Right kidney (tissue), 9 donors: ENCODE results near the gene SAMD1.

Experiments used
- DNase-seq: peaks from one replicate; pipeline ENCODE4 v3.0.0-alpha.2; 2016
- long read RNA-seq, 8 donors: transcript quantifications; one replicate each; lab custom pipeline, GENCODE V29; 2026

SAMD1 gene
- long read RNA-seq, donor 1, transcript SAMD1-202 (5 exons, 2,164 nt): major isoform, 13 of 13 reads
- long read RNA-seq, donor 1, partial matches to known transcripts: 0 of 13 reads
- long read RNA-seq, donor 1, other reads (novel, unspliced or antisense): 0 of 13 reads
- long read RNA-seq, donor 2, partial matches to known transcripts: 0 of 4 reads
- long read RNA-seq, donor 2, other reads (novel, unspliced or antisense): 0 of 4 reads
- long read RNA-seq, donor 3, transcript SAMD1-202 (5 exons, 2,164 nt): major isoform, 10 of 10 reads
- long read RNA-seq, donor 3, partial matches to known transcripts: 0 of 10 reads
- long read RNA-seq, donor 3, other reads (novel, unspliced or antisense): 0 of 10 reads
- long read RNA-seq, donor 4, transcript SAMD1-202 (5 exons, 2,164 nt): major isoform, 15 of 15 reads
- long read RNA-seq, donor 4, partial matches to known transcripts: 0 of 15 reads
- long read RNA-seq, donor 4, other reads (novel, unspliced or antisense): 0 of 15 reads
- long read RNA-seq, donor 5, transcript SAMD1-202 (5 exons, 2,164 nt): major isoform, 13 of 13 reads
- long read RNA-seq, donor 5, partial matches to known transcripts: 0 of 13 reads
- long read RNA-seq, donor 5, other reads (novel, unspliced or antisense): 0 of 13 reads
- long read RNA-seq, donor 6, transcript SAMD1-202 (5 exons, 2,164 nt): major isoform, 15 of 22 reads
- long read RNA-seq, donor 6, partial matches to known transcripts: 7 of 22 reads
- long read RNA-seq, donor 6, other reads (novel, unspliced or antisense): 0 of 22 reads
- long read RNA-seq, donor 7: 0 reads
- long read RNA-seq, donor 8, transcript SAMD1-202 (5 exons, 2,164 nt): major isoform, 10 of 10 reads
- long read RNA-seq, donor 8, partial matches to known transcripts: 0 of 10 reads
- long read RNA-seq, donor 8, other reads (novel, unspliced or antisense): 0 of 10 reads

DNA sequence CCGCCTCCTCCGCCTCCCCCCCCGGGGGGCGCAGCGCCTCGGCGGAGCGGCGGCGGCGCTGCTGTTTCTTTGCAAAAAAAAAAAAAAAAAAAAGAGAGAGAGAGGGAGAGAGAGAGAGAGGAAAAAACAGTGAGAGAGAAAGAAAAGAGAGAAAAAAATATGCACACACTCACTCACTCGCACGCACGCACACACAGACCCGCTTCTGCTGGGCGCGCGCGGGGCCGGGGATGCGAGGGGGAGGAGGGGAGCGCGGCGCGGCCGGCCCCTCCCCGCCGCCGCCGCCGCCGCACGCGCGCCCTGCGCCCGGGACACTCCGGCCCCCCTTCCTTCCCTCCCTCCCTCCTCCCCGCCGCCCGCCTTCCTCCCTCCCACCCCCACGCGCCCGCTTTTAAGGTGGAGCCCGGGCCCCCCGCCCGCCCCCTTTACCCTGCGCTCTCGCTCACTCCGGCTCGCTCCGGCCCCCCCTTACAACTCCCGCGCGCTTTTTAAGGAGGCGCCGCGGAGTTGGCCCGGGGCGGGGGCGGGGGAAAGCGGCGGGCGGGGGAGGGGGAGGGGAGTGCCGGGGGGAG lies at the start of gene SAMD1:
Gene SAMD1 (minus strand): TSS at position 243 of the 572 bp plus-strand sequence.
- DNase-seq: peak; percentile 66

- no peak for DNase-seq
Measured at GRCh38 chr19:14139944-14140343, 49.4 kb upstream of the SAMD1 start.

GRCh38 chr19:14138576-14139265 lies 48.2 kb upstream of the SAMD1 start:
- no peak for DNase-seq

GRCh38 chr19:14136509-14137281 lies 46.1 kb upstream of the SAMD1 start, which contains the start of gene ASF1B:
Gene ASF1B, minus strand, starts transcription at chr19:14136589. Its CDS starts 133 bp downstream, at chr19:14136456.
- peak; percentile 99 for DNase-seq

GRCh38 chr19:14135985-14136508 lies 45.5 kb upstream of the SAMD1 start:
- DNase-seq: no peak

- no peak for DNase-seq
Measured at GRCh38 chr19:14135355-14135754, 44.8 kb upstream of the SAMD1 start.

GRCh38 chr19:14127929-14128509 lies 37.5 kb upstream of the SAMD1 start:
- DNase-seq: no peak

- no peak for DNase-seq
Measured at GRCh38 chr19:14127176-14127575, 36.6 kb upstream of the SAMD1 start.

GRCh38 chr19:14122924-14123323 lies 32.4 kb upstream of the SAMD1 start:
- DNase-seq: no peak

DNA sequence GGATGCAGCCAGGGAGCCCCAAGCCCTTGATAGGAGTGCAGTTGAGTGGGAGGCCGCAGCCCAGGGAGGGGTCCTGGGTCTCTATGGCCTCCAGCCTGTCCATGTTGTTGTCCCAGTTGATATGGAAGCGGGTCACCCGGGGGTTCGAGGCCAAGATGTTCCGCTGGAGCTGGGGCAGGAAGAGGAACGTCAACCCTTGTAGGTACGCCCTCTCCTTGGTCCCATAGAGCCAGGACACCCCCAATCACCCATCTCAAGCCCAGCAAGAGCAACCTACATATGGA lies 29.9 kb upstream of the SAMD1 start:
- DNase-seq: no peak

- DNase-seq: no peak
Measured at GRCh38 chr19:14119644-14120496, 29.3 kb upstream of the SAMD1 start.

- DNase-seq: no peak
Measured at GRCh38 chr19:14119146-14119545, 28.6 kb upstream of the SAMD1 start.

DNA sequence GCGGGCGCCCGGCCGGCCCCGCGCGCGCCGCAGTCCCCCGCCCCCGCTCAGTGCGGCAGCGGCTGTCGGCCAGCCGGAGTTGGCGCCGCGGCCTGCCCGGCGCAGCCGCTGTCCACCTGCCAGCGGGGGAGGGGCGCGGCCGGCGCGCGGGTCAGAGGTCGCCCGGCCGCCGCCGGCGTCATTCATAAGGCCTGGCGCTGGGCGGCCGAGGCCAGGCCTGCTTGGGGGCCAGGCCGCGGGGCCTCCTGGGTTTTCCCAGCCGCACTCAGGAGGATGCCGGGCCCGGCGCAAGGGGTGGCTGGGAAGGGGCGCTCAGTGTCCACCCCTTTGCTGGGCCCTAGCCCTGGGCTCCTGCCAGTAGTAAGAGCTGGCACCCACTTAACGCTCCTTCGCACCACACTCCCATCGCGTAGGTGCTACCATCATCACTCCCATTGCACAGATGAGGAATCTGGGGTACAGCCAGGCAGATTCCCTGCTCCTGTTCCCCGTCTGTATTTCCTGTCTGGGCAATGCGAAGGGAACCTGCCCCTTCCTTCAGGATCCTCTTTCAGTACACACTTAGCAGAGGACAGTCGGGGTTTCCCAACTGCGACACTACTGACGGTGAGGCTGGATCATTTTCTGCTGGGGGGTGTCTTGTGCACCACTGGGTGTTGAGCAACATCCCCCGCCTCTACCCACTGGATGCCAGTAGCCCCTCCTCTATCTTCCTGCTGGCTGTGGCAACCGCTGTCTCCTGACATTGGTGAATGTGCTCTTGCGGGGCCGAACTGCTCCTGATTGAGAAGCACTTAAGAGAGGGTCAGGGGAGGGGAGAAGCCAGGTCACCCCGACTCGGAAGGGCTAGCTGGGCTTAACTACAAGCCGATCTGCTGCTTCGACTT lies 27.9 kb upstream of the SAMD1 start:
- peak; percentile 76 for DNase-seq

- DNase-seq: peak; percentile 81
Measured at GRCh38 chr19:14117668-14118164, 27.2 kb upstream of the SAMD1 start, which contains the start of gene PRKACA. Gene PRKACA, minus strand, starts transcription at chr19:14117762. Its CDS starts 215 bp downstream, at chr19:14117547.

- peak; percentile 24 for DNase-seq
Measured at GRCh38 chr19:14116918-14117578, 26.5 kb upstream of the SAMD1 start.

DNA sequence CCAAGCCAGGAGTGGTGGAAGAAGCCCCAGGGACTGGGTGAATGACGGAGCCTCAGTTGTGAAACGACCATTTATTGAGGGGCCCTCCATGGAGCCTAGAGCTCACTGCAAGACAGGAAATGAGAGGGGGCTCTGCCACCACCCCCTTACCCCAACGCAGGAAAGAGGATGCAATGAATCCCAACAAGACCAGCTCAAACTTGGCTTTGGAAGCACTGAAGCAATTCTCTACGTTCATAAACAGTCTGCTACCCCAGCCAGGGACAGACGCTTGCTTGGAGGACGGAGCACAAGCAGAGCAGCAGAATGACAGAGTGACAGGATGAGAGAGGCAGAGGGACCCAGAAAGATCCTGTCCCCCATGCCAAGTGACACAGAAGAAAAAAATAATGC lies 26.0 kb upstream of the SAMD1 start:
- no peak for DNase-seq

- no peak for DNase-seq
Measured at GRCh38 chr19:14115756-14116155, 25.2 kb upstream of the SAMD1 start.

DNA sequence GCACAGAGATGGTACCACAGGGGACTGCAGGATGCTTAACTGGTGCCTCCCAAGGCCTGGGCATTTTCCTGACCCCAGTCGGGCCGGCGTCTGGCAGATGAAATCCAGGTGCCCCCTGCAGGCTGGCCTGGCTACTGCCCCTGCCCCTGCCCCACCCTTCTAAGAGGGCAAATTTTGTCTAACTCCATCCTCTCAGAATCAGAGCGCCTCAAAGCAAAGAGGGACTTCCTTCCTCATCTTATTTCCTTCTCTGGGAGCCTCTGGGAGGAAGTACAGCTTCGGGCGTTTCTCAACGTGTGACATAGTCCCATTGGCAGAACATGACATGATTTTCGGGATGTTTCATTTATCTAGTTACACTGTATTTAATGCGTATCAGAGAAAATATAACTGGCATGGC lies 24.3 kb upstream of the SAMD1 start:
- no peak for DNase-seq
